ENCODE results near the gene TSPAN14. TPM values are rescaled to one million over a fixed set of nuclear protein-coding genes. Genes with fewer than 3 reads are reported as not detected.

TSPAN14 gene
- polyA plus RNA-seq, 1 donor (not counting 4 experiments of a cell fraction or from before 2014, with no cell fraction given) = 71.1 TPM

- Histone ChIP-seq H3K4me1 (ENCODE audit: control insufficient read depth, extremely low read depth, insufficient read depth, low read length) (peaks cover 56% of the 10 kb centered on the region), H3K4me2 (ENCODE audit: control insufficient read depth, extremely low read depth, insufficient read depth, low read depth, low read length) (no peak overlapping the region), H3K9ac (ENCODE audit: control insufficient read depth, extremely low read depth, insufficient read depth, low read length) (no peak overlapping the region), H3K9me3 (ENCODE audit: control insufficient read depth, low read depth, low read length) (no peaks in the 10 kb centered on the region), H3K27me3 (ENCODE audit: control insufficient read depth, extremely low read depth, insufficient read depth, low read length) (no peaks in the 10 kb centered on the region), H4K20me1 (ENCODE audit: control insufficient read depth, extremely low read depth, insufficient read depth, low read length) (peaks cover 23% of the 10 kb centered on the region), H3K9me1 (ENCODE audit: control insufficient read depth, extremely low read depth, insufficient read depth, low read length) (peaks cover 14% of the 10 kb centered on the region), H3K27ac (ENCODE audit: control insufficient read depth, insufficient read depth, low read length) (peak overlapping the region; percentile 38), H3K4me3 (ENCODE audit: control insufficient read depth in 2 of 3, extremely low read depth in 1 of 3, insufficient read depth in 2 of 3, low read depth in 1 of 3, low read length in 3 of 3) (no peak overlapping the region), H2AFZ (ENCODE audit: control insufficient read depth, low read length) (no peak overlapping the region), H3K79me2 (ENCODE audit: control insufficient read depth, insufficient read depth, low read length) (peaks cover 99% of the 10 kb centered on the region), H3K36me3 (ENCODE audit: control insufficient read depth in 2 of 2, extremely low read depth in 1 of 2, insufficient read depth in 2 of 2, low read length in 2 of 2) (peaks cover 23 to 45% of the 10 kb centered on the region in 2 experiments)
- no peak for DNase-seq (ENCODE audit: low read depth, low spot score)
- dilution Hi-C loops (cut with MboI; ENCODE audit: extremely low pct_ligation_motif_present, low sequenced_read_pairs) = no loop called here
- TF ChIP-seq EZH2 (IDR thresholded peaks at IDR 0.05; ENCODE audit: low read length) = no peak
- no peak for TF ChIP-seq CTCF (optimal IDR thresholded peaks at IDR 0.05 in 1 of 3, IDR thresholded peaks at IDR 0.05 in 1 of 3, conservative IDR thresholded peaks at IDR 0.05 in 1 of 3; ENCODE audit: extremely low read depth in 1 of 3, insufficient read depth in 2 of 3, low read length in 3 of 3)
- FAIRE-seq = no peak
Measured at GRCh38 chr10:80486785-80487420, 32.8 kb downstream of the TSPAN14 start.

GRCh38 chr10:80487421-80487785 lies 33.3 kb downstream of the TSPAN14 start:
- H3K4me2 ChIP-seq (ENCODE audit: control insufficient read depth, extremely low read depth, insufficient read depth, low read depth, low read length) = no peak overlapping the region
- H3K27me3 ChIP-seq (ENCODE audit: control insufficient read depth, extremely low read depth, insufficient read depth, low read length) = no peaks in the 10 kb centered on the region
- H3K9me3 ChIP-seq (ENCODE audit: control insufficient read depth, low read depth, low read length) = no peaks in the 10 kb centered on the region
- DNase-seq (ENCODE audit: low read depth, low spot score) (no peak), FAIRE-seq (no peak)
- peaks cover 56% of the 10 kb centered on the region for H3K4me1 ChIP-seq (ENCODE audit: control insufficient read depth, extremely low read depth, insufficient read depth, low read length)
- H2AFZ ChIP-seq (ENCODE audit: control insufficient read depth, low read length) = no peak overlapping the region
- dilution Hi-C loops (cut with MboI; ENCODE audit: extremely low pct_ligation_motif_present, low sequenced_read_pairs) = no loop called here
- H3K36me3 ChIP-seq (ENCODE audit: control insufficient read depth in 2 of 2, extremely low read depth in 1 of 2, insufficient read depth in 2 of 2, low read length in 2 of 2) = peaks cover 23 to 45% of the 10 kb centered on the region in 2 experiments
- TF ChIP-seq CTCF (optimal IDR thresholded peaks at IDR 0.05 in 1 of 3, IDR thresholded peaks at IDR 0.05 in 1 of 3, conservative IDR thresholded peaks at IDR 0.05 in 1 of 3; ENCODE audit: extremely low read depth in 1 of 3, insufficient read depth in 2 of 3, low read length in 3 of 3) = no peak
- H3K4me3 ChIP-seq (ENCODE audit: control insufficient read depth in 2 of 3, extremely low read depth in 1 of 3, insufficient read depth in 2 of 3, low read depth in 1 of 3, low read length in 3 of 3) = no peak overlapping the region
- peaks cover 23% of the 10 kb centered on the region for H4K20me1 ChIP-seq (ENCODE audit: control insufficient read depth, extremely low read depth, insufficient read depth, low read length)
- peaks cover 99% of the 10 kb centered on the region for H3K79me2 ChIP-seq (ENCODE audit: control insufficient read depth, insufficient read depth, low read length)
- no peak overlapping the region for H3K9ac ChIP-seq (ENCODE audit: control insufficient read depth, extremely low read depth, insufficient read depth, low read length)
- peaks cover 14% of the 10 kb centered on the region for H3K9me1 ChIP-seq (ENCODE audit: control insufficient read depth, extremely low read depth, insufficient read depth, low read length)
- no peak overlapping the region for H3K27ac ChIP-seq (ENCODE audit: control insufficient read depth, insufficient read depth, low read length)
